ENCODE data around the gene SLCO1B1. TPM values are rescaled to one million over a fixed set of nuclear protein-coding genes. Genes with fewer than 3 reads are reported as not detected.
A peak's percentile ranks its signal among the peaks of the same experiment; 100 is the strongest.
"Not testable (repeated sequence)": the region's sequence is repeated elsewhere in the genome, so short reads cannot be mapped to it uniquely, and the experiment has no call there.

The SLCO1B1 gene
- total RNA-seq, 1 donor from 2014 or later, result not detected

- Histone ChIP-seq H3K4me3 (ENCODE audit: insufficient read depth, low read depth, low read length) (no peak overlapping the region), H4K20me1 (ENCODE audit: insufficient read depth, low read length) (no peaks in the 10 kb centered on the region), H2AFZ (ENCODE audit: low read depth, low read length) (no peak overlapping the region), H3K9me3 (ENCODE audit: insufficient read depth, low read depth, low read length) (no peaks in the 10 kb centered on the region), H3K9ac (ENCODE audit: low read length) (no peak overlapping the region), H3K27ac (ENCODE audit: low read depth, low read length) (no peak overlapping the region), H3K79me2 (ENCODE audit: insufficient read depth, low read length) (no peaks in the 10 kb centered on the region), H3K27me3 (ENCODE audit: insufficient read depth, low read length) (no peaks in the 10 kb centered on the region), H3K4me2 (ENCODE audit: low read length) (no peak overlapping the region), H3K4me1 (ENCODE audit: insufficient read depth, low read length) (no peaks in the 10 kb centered on the region), H3K36me3 (ENCODE audit: insufficient read depth, low read length) (no peaks in the 10 kb centered on the region)
- no peak for TF ChIP-seq CTCF (IDR thresholded peaks at IDR 0.05; ENCODE audit: insufficient read depth, low read depth, low read length)
- FAIRE-seq (no peak), DNase-seq (ENCODE audit: low read depth) (no peak)
- H3K36me3 Mint-ChIP-seq (ENCODE audit: low read depth, unreplicated experiment), result no peaks in the 10 kb centered on the region
- no peaks in the 10 kb centered on the region for H3K27me3 Mint-ChIP-seq (ENCODE audit: low read depth, unreplicated experiment)
- peaks cover 4% of the 10 kb centered on the region for H3K9me3 Mint-ChIP-seq (ENCODE audit: unreplicated experiment)
- H3K27ac Mint-ChIP-seq (ENCODE audit: unreplicated experiment), result no peak overlapping the region
- H3K4me3 Mint-ChIP-seq (ENCODE audit: unreplicated experiment), result no peak overlapping the region
- H3K4me1 Mint-ChIP-seq (ENCODE audit: low read depth, unreplicated experiment), result no peaks in the 10 kb centered on the region
Measured at GRCh38 chr12:21129351-21129750, 1.6 kb upstream of the SLCO1B1 start.

GRCh38 chr12:21129906-21130305, 1.1 kb upstream of the SLCO1B1 start:
- H3K4me1 ChIP-seq (ENCODE audit: insufficient read depth, low read length), result no peaks in the 10 kb centered on the region
- no peak overlapping the region for H3K4me2 ChIP-seq (ENCODE audit: low read length)
- no peak overlapping the region for H3K4me3 ChIP-seq (ENCODE audit: insufficient read depth, low read depth, low read length)
- no peak for TF ChIP-seq EZH2 (IDR thresholded peaks at IDR 0.05; ENCODE audit: insufficient read depth, low read length)
- no peak for TF ChIP-seq CTCF (IDR thresholded peaks at IDR 0.05; ENCODE audit: insufficient read depth, low read depth, low read length)
- H3K27ac ChIP-seq (ENCODE audit: low read depth, low read length), result no peak overlapping the region
- peak; percentile 11 for DNase-seq (ENCODE audit: low read depth)
- no peaks in the 10 kb centered on the region for H3K79me2 ChIP-seq (ENCODE audit: insufficient read depth, low read length)
- no peaks in the 10 kb centered on the region for H3K9me3 ChIP-seq (ENCODE audit: insufficient read depth, low read depth, low read length)
- H3K9ac ChIP-seq (ENCODE audit: low read length), result no peak overlapping the region
- no peaks in the 10 kb centered on the region for H4K20me1 ChIP-seq (ENCODE audit: insufficient read depth, low read length)
- H2AFZ ChIP-seq (ENCODE audit: low read depth, low read length), result no peak overlapping the region
- H3K36me3 ChIP-seq (ENCODE audit: insufficient read depth, low read length), result no peaks in the 10 kb centered on the region
- no peak overlapping the region for H3K27ac Mint-ChIP-seq (ENCODE audit: unreplicated experiment)
- no peaks in the 10 kb centered on the region for H3K27me3 Mint-ChIP-seq (ENCODE audit: low read depth, unreplicated experiment)
- no peaks in the 10 kb centered on the region for H3K4me1 Mint-ChIP-seq (ENCODE audit: low read depth, unreplicated experiment)
- peaks cover 6% of the 10 kb centered on the region for H3K9me3 Mint-ChIP-seq (ENCODE audit: unreplicated experiment)
- FAIRE-seq, result no peak
- no peaks in the 10 kb centered on the region for H3K27me3 ChIP-seq (ENCODE audit: insufficient read depth, low read length)
- H3K36me3 Mint-ChIP-seq (ENCODE audit: low read depth, unreplicated experiment), result no peaks in the 10 kb centered on the region
- no peak overlapping the region for H3K4me3 Mint-ChIP-seq (ENCODE audit: unreplicated experiment)

GRCh38 chr12:21137318-21137999, 6.5 kb downstream of the SLCO1B1 start:
- not testable (repeated sequence) for H3K27ac Mint-ChIP-seq (ENCODE audit: unreplicated experiment); DNase-seq (ENCODE audit: low read depth); H2AFZ ChIP-seq (ENCODE audit: low read depth, low read length)

More at GRCh38 chr12:21137318-21137999, 6.5 kb downstream of the SLCO1B1 start:
- not testable (repeated sequence) for FAIRE-seq; H3K27me3 Mint-ChIP-seq (ENCODE audit: low read depth, unreplicated experiment); H3K4me3 Mint-ChIP-seq (ENCODE audit: unreplicated experiment); H3K36me3 ChIP-seq (ENCODE audit: insufficient read depth, low read length); H3K27me3 ChIP-seq (ENCODE audit: insufficient read depth, low read length); H3K36me3 Mint-ChIP-seq (ENCODE audit: low read depth, unreplicated experiment); H3K9me3 ChIP-seq (ENCODE audit: insufficient read depth, low read depth, low read length); H3K4me1 ChIP-seq (ENCODE audit: insufficient read depth, low read length); H3K27ac ChIP-seq (ENCODE audit: low read depth, low read length); H3K4me3 ChIP-seq (ENCODE audit: insufficient read depth, low read depth, low read length); H3K4me2 ChIP-seq (ENCODE audit: low read length); H3K79me2 ChIP-seq (ENCODE audit: insufficient read depth, low read length); H3K9ac ChIP-seq (ENCODE audit: low read length); H3K4me1 Mint-ChIP-seq (ENCODE audit: low read depth, unreplicated experiment); H4K20me1 ChIP-seq (ENCODE audit: insufficient read depth, low read length)
- peaks cover 18% of the 10 kb centered on the region for H3K9me3 Mint-ChIP-seq (ENCODE audit: unreplicated experiment)
